HEK293 (cell line): Measurements from ENCODE around the gene PARP3.
A peak's percentile ranks its signal among the peaks of the same experiment; 100 is the strongest.
"Not testable (repeated sequence)": the region's sequence is repeated elsewhere in the genome, so short reads cannot be mapped to it uniquely, and the experiment has no call there.

ENCODE experiments used
- CTCF ChIA-PET: fragments of 350-600 bp; formaldehyde crosslinking; extraction: SDS; loops from one replicate; lab custom pipeline; 2021; ENCODE audit warnings: antibody characterized with exemption; lab: Yijun Ruan, JAX
- POLR2A ChIA-PET: fragments of 300-600 bp; formaldehyde crosslinking; extraction: SDS; loops from one replicate; lab custom pipeline; 2020; ENCODE audit warnings: antibody characterized with exemption, inconsistent platforms; lab: Yijun Ruan, JAX
- H3K27ac ChIP-seq: fragments of 200-500 bp; sonication (Bioruptor generic); 2 replicates; pipeline ENCODE4 v1.5.1; 2014; ENCODE audit warnings: low read depth, low read length, control low read depth, inconsistent platforms; ENCODE audit errors: extremely low read depth
- H3K36me3 ChIP-seq, 2 experiments: fragments of 200-500 bp in 1 of 2; sonication (Bioruptor generic) in 1 of 2; 1 replicate in 1 of 2; 2 replicates in 1 of 2; pipeline ENCODE4 v1.5.1; 2014 to 2017; ENCODE audit warnings: inconsistent platforms in 2 of 2, low read length in 2 of 2; ENCODE audit not compliant: control insufficient read depth in 2 of 2, insufficient read depth in 1 of 2
- H3K4me1 ChIP-seq: fragments of 200-500 bp; sonication (Bioruptor generic); 2 replicates; pipeline ENCODE4 v1.5.1; 2014; ENCODE audit warnings: mild to moderate bottlenecking, low read length, inconsistent platforms; ENCODE audit not compliant: control insufficient read depth, insufficient read depth
- H3K4me3 ChIP-seq: 2 replicates; pipeline ENCODE4 v1.5.1; 2011; ENCODE audit warnings: low read depth, mild to moderate bottlenecking, control low read depth, low read length, moderate library complexity
- H3K9me3 ChIP-seq: fragments of 200-500 bp; sonication (Bioruptor generic); 2 replicates; pipeline ENCODE4 v1.5.1; 2014; ENCODE audit warnings: low read depth, low read length, inconsistent platforms; ENCODE audit not compliant: control insufficient read depth, insufficient read depth
- EGR2 ChIP-seq: fragments of 450-650 bp; formaldehyde crosslinking; IDR thresholded peaks from 2 replicates; pipeline ENCODE4 v1.5.1; 2016; ENCODE audit warnings: low read depth, missing biosample characterization, missing genetic modification characterization
- KLF1 ChIP-seq: fragments of 450-650 bp; formaldehyde crosslinking; IDR thresholded peaks from 2 replicates; pipeline ENCODE4 v1.5.1; 2016; ENCODE audit warnings: missing biosample characterization, missing genetic modification characterization
- SP2 ChIP-seq: fragments of 450-650 bp; formaldehyde crosslinking; IDR thresholded peaks from 2 replicates; pipeline ENCODE4 v1.5.1; 2016; ENCODE audit warnings: missing biosample characterization, missing genetic modification characterization
- TCF7L2 ChIP-seq: IDR thresholded peaks from 2 replicates; pipeline ENCODE4 v1.6.1; 2011; ENCODE audit warnings: low read depth, mild to moderate bottlenecking, inconsistent platforms, low read length, moderate library complexity, borderline replicate concordance
- ZBTB20 ChIP-seq: fragments of 450-650 bp; formaldehyde crosslinking; IDR thresholded peaks from 2 replicates; pipeline ENCODE4 v1.5.1; 2016; ENCODE audit warnings: missing biosample characterization, missing genetic modification characterization
- ZFHX2 ChIP-seq: fragments of 450-650 bp; formaldehyde crosslinking; conservative IDR thresholded peaks from 2 replicates; pipeline ENCODE4 v1.5.1; 2016; ENCODE audit warnings: missing biosample characterization, missing genetic modification characterization
- ZNF112 ChIP-seq: fragments of 450-650 bp; formaldehyde crosslinking; IDR thresholded peaks from 2 replicates; pipeline ENCODE4 v1.5.0; 2017; ENCODE audit warnings: missing biosample characterization, missing genetic modification characterization
- ZNF146 ChIP-seq: fragments of 450-650 bp; formaldehyde crosslinking; IDR thresholded peaks from 2 replicates; pipeline ENCODE4 v1.5.1; 2016; ENCODE audit warnings: missing biosample characterization, missing genetic modification characterization
- ZNF157 ChIP-seq: fragments of 450-650 bp; formaldehyde crosslinking; IDR thresholded peaks from 2 replicates; pipeline ENCODE4 v1.5.1; 2016; ENCODE audit warnings: missing biosample characterization, missing genetic modification characterization
- ZNF335 ChIP-seq: fragments of 450-650 bp; formaldehyde crosslinking; conservative IDR thresholded peaks from 2 replicates; pipeline ENCODE4 v1.5.1; 2016; ENCODE audit warnings: missing biosample characterization, missing genetic modification characterization
- ZNF629 ChIP-seq: fragments of 450-650 bp; formaldehyde crosslinking; IDR thresholded peaks from 2 replicates; pipeline ENCODE4 v1.5.1; 2017; ENCODE audit warnings: missing biosample characterization, missing genetic modification characterization
- ZNF664 ChIP-seq: fragments of 450-650 bp; formaldehyde crosslinking; IDR thresholded peaks from 2 replicates; pipeline ENCODE4 v1.5.1; 2016; ENCODE audit warnings: missing biosample characterization, missing genetic modification characterization
- TF ChIP-seq, protein P1 (sequence below): fragments of 450-650 bp; formaldehyde crosslinking; IDR thresholded peaks from 2 replicates; pipeline ENCODE4 v1.5.1; 2016; ENCODE audit warnings: missing biosample characterization, missing genetic modification characterization
- TF ChIP-seq, protein P2 (sequence below): fragments of 450-650 bp; IDR thresholded peaks from 2 replicates; pipeline ENCODE4 v1.5.1; 2018; ENCODE audit warnings: missing biosample characterization, missing genetic modification characterization
- TF ChIP-seq, protein P3 (sequence below): fragments of 450-650 bp; formaldehyde crosslinking; IDR thresholded peaks from 2 replicates; pipeline ENCODE4 v1.5.1; 2017; ENCODE audit warnings: missing biosample characterization, missing genetic modification characterization
- TF ChIP-seq, protein P4 (sequence below): IDR thresholded peaks from 2 replicates; pipeline ENCODE4 v1.6.1; 2011; ENCODE audit warnings: mild to moderate bottlenecking, low read depth, low read length, borderline replicate concordance

The PARP3 gene

DNA sequence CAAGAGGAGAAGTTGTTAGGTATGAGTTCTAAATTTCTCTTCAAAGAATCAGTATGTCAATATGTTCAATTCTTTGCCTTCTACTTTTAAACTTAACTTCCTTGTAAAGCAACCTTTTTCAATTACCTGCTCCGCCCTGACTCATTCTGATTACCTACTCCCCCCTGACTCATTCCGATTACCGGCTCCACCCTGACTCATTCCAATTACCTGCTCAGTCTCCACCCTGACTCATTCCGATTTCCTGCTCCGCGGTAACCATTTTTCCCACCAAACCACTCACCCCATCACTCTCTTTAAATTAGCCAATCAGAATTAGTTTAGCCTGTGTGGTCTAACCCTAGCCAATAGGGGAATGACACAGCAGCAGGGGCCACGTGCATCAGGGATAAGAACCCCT lies 39.8 kb upstream of the PARP3 start:
- H3K9me3 ChIP-seq, POLR2A ChIA-PET, H3K36me3 ChIP-seq, CTCF ChIA-PET: not testable (repeated sequence)
- TF ChIP-seq KLF1 (tag by site-specific recombination) = peak; percentile 50; the same call in 1 of the 2 replicates
- 0 out of 2 replicates have a peak, but pooled peaks have one; percentile 9 for TF ChIP-seq SP2 (tag by site-specific recombination)
- TF ChIP-seq ZBTB20 (tag by site-specific recombination) = 0 out of 2 replicates have a peak, but pooled peaks have one; percentile 30
- TF ChIP-seq ZNF629 (tag by site-specific recombination) = 0 out of 2 replicates have a peak, but pooled peaks have one; percentile 28
- TF ChIP-seq, all 188 proteins: peak for 4; not testable (repeated sequence) for 184
- H3K27ac ChIP-seq, H3K4me3 ChIP-seq, H3K4me1 ChIP-seq: not testable (repeated sequence)

DNA sequence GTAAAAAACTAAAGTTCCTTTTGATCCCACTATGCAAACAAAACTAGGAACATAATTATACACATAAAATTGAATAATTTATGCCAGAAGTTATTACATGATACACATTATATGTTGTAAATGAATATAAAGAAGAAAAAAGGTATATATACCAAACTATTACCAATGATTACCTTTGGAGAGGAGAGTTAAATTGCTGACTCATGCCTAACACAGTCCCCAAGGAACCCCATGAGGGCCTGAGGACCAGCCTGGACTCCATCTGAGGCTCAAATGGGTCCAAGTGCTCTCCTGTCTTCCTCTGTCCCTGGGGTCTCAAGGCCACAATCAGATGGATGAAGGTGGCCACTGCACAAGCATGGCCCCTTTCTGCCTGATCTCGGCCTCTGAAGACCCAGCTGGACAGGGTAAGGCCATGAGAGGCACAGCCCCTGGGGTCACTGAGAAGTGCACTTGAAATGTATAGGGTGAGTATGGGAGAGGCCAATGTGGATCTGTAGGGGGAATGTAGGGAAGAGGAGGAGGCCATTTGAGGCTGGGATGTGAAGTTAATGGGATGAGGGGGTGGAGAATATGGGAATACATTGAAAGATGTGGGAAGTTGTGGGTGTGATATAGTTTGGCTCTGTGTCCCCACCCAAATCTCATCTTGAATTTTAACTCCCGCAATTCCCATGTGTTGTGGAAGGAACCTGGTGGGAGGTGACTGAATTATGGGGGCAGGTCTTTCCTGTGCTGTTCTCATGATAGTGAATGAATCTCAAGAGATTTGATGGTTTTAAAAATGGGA lies 37.9 kb upstream of the PARP3 start:
- H3K4me1 ChIP-seq = no peaks in the 10 kb centered on the region
- POLR2A ChIA-PET = no interaction called here
- H3K27ac ChIP-seq = no peak overlapping the region
- TF ChIP-seq, protein P1, sequence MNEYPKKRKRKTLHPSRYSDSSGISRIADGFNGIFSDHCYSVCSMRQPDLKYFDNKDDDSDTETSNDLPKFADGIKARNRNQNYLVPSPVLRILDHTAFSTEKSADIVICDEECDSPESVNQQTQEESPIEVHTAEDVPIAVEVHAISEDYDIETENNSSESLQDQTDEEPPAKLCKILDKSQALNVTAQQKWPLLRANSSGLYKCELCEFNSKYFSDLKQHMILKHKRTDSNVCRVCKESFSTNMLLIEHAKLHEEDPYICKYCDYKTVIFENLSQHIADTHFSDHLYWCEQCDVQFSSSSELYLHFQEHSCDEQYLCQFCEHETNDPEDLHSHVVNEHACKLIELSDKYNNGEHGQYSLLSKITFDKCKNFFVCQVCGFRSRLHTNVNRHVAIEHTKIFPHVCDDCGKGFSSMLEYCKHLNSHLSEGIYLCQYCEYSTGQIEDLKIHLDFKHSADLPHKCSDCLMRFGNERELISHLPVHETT = no peak
- TF ChIP-seq ZFHX2 (tag by site-specific recombination) = peak; percentile 57
- TF ChIP-seq EGR2 (tag by site-specific recombination) = 0 out of 2 replicates have a peak, but pooled peaks have one; percentile 51
- TF ChIP-seq, all 188 proteins: peak for 2
- CTCF ChIA-PET = no interaction called here
- Histone ChIP-seq H3K36me3 (no peaks in the 10 kb centered on the region), H3K4me3 (no peak overlapping the region), H3K9me3 (no peaks in the 10 kb centered on the region)

DNA sequence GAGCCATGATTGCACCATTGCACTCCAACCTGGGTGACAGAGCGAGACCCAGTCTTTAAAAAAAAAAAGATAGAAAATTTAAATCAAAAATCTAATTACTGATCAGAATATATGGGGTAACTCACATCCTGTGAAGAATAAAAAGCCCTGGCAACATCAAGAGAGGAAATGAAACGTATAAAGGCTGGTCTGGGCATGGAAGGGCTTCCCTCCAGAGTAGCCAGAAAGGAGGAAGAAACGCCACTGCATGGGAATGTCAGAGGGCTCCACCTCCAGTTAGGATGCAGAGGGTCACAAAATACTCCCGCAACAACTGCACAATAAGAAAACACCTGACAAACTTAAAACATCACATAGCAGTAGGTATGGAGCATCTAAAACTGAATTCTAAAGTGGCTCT lies 34.1 kb upstream of the PARP3 start:
- H3K4me1 ChIP-seq = no peaks in the 10 kb centered on the region
- no peak overlapping the region for H3K4me3 ChIP-seq
- H3K9me3 ChIP-seq = no peaks in the 10 kb centered on the region
- POLR2A ChIA-PET = no interaction called here
- no peak for TF ChIP-seq TCF7L2
- no peaks in the 10 kb centered on the region for H3K36me3 ChIP-seq
- CTCF ChIA-PET = no interaction called here
- no peak overlapping the region for H3K27ac ChIP-seq

DNA sequence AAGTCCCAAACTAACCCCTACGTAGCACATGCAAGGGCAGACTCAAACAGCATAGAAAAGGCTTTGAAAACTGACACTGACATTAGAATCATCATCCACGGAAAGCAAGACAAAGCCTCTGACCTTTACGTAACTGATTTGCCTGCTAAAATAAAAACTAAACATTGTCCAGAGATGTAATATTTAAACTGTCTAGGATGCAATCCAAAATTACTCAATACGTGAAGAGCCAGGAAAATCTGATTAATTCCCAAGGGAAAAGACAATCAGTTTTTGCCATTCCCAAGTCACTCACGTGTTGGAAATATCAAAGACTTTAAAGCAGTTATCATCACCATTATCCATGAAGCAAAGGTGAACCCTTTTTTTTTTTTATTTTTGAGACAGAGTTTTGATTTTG lies 25.7 kb upstream of the PARP3 start:
- POLR2A ChIA-PET = no interaction called here
- Histone ChIP-seq H3K36me3 (no peaks in the 10 kb centered on the region), H3K27ac (no peak overlapping the region), H3K4me3 (no peak overlapping the region), H3K4me1 (no peaks in the 10 kb centered on the region), H3K9me3 (no peaks in the 10 kb centered on the region)
- TF ChIP-seq, protein P2, sequence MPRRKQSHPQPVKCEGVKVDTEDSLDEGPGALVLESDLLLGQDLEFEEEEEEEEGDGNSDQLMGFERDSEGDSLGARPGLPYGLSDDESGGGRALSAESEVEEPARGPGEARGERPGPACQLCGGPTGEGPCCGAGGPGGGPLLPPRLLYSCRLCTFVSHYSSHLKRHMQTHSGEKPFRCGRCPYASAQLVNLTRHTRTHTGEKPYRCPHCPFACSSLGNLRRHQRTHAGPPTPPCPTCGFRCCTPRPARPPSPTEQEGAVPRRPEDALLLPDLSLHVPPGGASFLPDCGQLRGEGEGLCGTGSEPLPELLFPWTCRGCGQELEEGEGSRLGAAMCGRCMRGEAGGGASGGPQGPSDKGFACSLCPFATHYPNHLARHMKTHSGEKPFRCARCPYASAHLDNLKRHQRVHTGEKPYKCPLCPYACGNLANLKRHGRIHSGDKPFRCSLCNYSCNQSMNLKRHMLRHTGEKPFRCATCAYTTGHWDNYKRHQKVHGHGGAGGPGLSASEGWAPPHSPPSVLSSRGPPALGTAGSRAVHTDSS (tag by site-specific recombination) = no peak
- TF ChIP-seq, protein P3, sequence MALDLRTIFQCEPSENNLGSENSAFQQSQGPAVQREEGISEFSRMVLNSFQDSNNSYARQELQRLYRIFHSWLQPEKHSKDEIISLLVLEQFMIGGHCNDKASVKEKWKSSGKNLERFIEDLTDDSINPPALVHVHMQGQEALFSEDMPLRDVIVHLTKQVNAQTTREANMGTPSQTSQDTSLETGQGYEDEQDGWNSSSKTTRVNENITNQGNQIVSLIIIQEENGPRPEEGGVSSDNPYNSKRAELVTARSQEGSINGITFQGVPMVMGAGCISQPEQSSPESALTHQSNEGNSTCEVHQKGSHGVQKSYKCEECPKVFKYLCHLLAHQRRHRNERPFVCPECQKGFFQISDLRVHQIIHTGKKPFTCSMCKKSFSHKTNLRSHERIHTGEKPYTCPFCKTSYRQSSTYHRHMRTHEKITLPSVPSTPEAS (tag by site-specific recombination) = no peak
- TF ChIP-seq ZNF112 (tag by site-specific recombination) = no peak
- no peak for TF ChIP-seq ZNF664
- TF ChIP-seq ZNF146 (tag by site-specific recombination) = no peak
- no peak for TF ChIP-seq ZNF335 (tag by site-specific recombination)
- TF ChIP-seq, protein P4, sequence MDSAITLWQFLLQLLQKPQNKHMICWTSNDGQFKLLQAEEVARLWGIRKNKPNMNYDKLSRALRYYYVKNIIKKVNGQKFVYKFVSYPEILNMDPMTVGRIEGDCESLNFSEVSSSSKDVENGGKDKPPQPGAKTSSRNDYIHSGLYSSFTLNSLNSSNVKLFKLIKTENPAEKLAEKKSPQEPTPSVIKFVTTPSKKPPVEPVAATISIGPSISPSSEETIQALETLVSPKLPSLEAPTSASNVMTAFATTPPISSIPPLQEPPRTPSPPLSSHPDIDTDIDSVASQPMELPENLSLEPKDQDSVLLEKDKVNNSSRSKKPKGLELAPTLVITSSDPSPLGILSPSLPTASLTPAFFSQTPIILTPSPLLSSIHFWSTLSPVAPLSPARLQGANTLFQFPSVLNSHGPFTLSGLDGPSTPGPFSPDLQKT = no peak
- TF ChIP-seq ZNF157 (tag by site-specific recombination) = no peak
- CTCF ChIA-PET = no interaction called here
